Measurements from ENCODE around the gene C10orf71.

C10orf71 gene

GRCh38 chr10:49295297-49295696 is 3.7 kb upstream of the C10orf71 start:
- no peak for DNase-seq (ENCODE audit: low read depth in 2 of 2)

GRCh38 chr10:49296382-49296781 is 2.6 kb upstream of the C10orf71 start:
- no peak for DNase-seq (ENCODE audit: low read depth in 2 of 2)

- no peak for DNase-seq (ENCODE audit: low read depth in 2 of 2)
These were observed 2.1 kb upstream of the C10orf71 start for GRCh38 chr10:49296836-49297235.

- DNase-seq (ENCODE audit: low read depth in 2 of 2): no peak
These were observed 926 bp upstream of the C10orf71 start for GRCh38 chr10:49297818-49298670.

- DNase-seq (ENCODE audit: low read depth in 2 of 2): no peak
These were observed 343 bp upstream of the C10orf71 start for GRCh38 chr10:49298671-49298982.

- DNase-seq (ENCODE audit: low read depth in 2 of 2): no peak
These were observed 808 bp downstream of the C10orf71 start for GRCh38 chr10:49299816-49300139.

GRCh38 chr10:49300140-49300974 is 1.4 kb downstream of the C10orf71 start:
- DNase-seq (ENCODE audit: low read depth in 2 of 2): no peak

GRCh38 chr10:49301302-49301701 is 2.3 kb downstream of the C10orf71 start:
- DNase-seq (ENCODE audit: low read depth in 2 of 2): no peak

GRCh38 chr10:49302088-49302487 is 3.1 kb downstream of the C10orf71 start:
- DNase-seq (ENCODE audit: low read depth in 2 of 2): no peak

- DNase-seq (ENCODE audit: low read depth in 2 of 2): no peak
These were observed 4.7 kb downstream of the C10orf71 start for GRCh38 chr10:49303711-49304110.

- DNase-seq (ENCODE audit: low read depth in 2 of 2): no peak
These were observed 5.2 kb downstream of the C10orf71 start for GRCh38 chr10:49304137-49304536.

- DNase-seq (ENCODE audit: low read depth in 2 of 2): no peak
These were observed 9.0 kb downstream of the C10orf71 start for GRCh38 chr10:49307921-49308320.

GRCh38 chr10:49308881-49309280 is 9.9 kb downstream of the C10orf71 start:
- DNase-seq (ENCODE audit: low read depth in 2 of 2): no peak

- DNase-seq (ENCODE audit: low read depth in 2 of 2): no peak
These were observed 10.9 kb downstream of the C10orf71 start for GRCh38 chr10:49309691-49310411.

- no peak for DNase-seq (ENCODE audit: low read depth in 2 of 2)
These were observed 11.5 kb downstream of the C10orf71 start for GRCh38 chr10:49310460-49310859.

GRCh38 chr10:49310901-49311554 is 12.1 kb downstream of the C10orf71 start:
- no peak for DNase-seq (ENCODE audit: low read depth in 2 of 2)

GRCh38 chr10:49311555-49312236 is 12.7 kb downstream of the C10orf71 start:
- no peak for DNase-seq (ENCODE audit: low read depth in 2 of 2)

- no peak for DNase-seq (ENCODE audit: low read depth in 2 of 2)
These were observed 13.4 kb downstream of the C10orf71 start for GRCh38 chr10:49312246-49312869.

- no peak for DNase-seq (ENCODE audit: low read depth in 2 of 2)
These were observed 14.6 kb downstream of the C10orf71 start for GRCh38 chr10:49313501-49314070.

- DNase-seq (ENCODE audit: low read depth in 2 of 2): no peak
These were observed 15.8 kb downstream of the C10orf71 start for GRCh38 chr10:49314806-49315205.

- DNase-seq (ENCODE audit: low read depth in 2 of 2): no peak
These were observed 19.1 kb downstream of the C10orf71 start for GRCh38 chr10:49318028-49318427.

Data from stimulated activated CD4-positive, alpha-beta T cell treated with anti-CD3 and anti-CD28 coated beads, Interleukin-1b, Interleukin-23, amount 100 ng/mL, for 1 hour (primary cell).